ENCODE data around the gene RBMS3. TPM values are rescaled to one million over a fixed set of nuclear protein-coding genes. Genes with fewer than 3 reads are reported as not detected.

RBMS3 gene
- total and polyA plus RNA-seq, 2 of the 8 experiments (the other 6 are each of a cell fraction or from before 2014, with no cell fraction given) = 3.7 to 6.9 TPM

GRCh38 chr3:29312960-29313452 is 32.1 kb downstream of the RBMS3 start (continued):
- TF ChIP-seq, protein P1, sequence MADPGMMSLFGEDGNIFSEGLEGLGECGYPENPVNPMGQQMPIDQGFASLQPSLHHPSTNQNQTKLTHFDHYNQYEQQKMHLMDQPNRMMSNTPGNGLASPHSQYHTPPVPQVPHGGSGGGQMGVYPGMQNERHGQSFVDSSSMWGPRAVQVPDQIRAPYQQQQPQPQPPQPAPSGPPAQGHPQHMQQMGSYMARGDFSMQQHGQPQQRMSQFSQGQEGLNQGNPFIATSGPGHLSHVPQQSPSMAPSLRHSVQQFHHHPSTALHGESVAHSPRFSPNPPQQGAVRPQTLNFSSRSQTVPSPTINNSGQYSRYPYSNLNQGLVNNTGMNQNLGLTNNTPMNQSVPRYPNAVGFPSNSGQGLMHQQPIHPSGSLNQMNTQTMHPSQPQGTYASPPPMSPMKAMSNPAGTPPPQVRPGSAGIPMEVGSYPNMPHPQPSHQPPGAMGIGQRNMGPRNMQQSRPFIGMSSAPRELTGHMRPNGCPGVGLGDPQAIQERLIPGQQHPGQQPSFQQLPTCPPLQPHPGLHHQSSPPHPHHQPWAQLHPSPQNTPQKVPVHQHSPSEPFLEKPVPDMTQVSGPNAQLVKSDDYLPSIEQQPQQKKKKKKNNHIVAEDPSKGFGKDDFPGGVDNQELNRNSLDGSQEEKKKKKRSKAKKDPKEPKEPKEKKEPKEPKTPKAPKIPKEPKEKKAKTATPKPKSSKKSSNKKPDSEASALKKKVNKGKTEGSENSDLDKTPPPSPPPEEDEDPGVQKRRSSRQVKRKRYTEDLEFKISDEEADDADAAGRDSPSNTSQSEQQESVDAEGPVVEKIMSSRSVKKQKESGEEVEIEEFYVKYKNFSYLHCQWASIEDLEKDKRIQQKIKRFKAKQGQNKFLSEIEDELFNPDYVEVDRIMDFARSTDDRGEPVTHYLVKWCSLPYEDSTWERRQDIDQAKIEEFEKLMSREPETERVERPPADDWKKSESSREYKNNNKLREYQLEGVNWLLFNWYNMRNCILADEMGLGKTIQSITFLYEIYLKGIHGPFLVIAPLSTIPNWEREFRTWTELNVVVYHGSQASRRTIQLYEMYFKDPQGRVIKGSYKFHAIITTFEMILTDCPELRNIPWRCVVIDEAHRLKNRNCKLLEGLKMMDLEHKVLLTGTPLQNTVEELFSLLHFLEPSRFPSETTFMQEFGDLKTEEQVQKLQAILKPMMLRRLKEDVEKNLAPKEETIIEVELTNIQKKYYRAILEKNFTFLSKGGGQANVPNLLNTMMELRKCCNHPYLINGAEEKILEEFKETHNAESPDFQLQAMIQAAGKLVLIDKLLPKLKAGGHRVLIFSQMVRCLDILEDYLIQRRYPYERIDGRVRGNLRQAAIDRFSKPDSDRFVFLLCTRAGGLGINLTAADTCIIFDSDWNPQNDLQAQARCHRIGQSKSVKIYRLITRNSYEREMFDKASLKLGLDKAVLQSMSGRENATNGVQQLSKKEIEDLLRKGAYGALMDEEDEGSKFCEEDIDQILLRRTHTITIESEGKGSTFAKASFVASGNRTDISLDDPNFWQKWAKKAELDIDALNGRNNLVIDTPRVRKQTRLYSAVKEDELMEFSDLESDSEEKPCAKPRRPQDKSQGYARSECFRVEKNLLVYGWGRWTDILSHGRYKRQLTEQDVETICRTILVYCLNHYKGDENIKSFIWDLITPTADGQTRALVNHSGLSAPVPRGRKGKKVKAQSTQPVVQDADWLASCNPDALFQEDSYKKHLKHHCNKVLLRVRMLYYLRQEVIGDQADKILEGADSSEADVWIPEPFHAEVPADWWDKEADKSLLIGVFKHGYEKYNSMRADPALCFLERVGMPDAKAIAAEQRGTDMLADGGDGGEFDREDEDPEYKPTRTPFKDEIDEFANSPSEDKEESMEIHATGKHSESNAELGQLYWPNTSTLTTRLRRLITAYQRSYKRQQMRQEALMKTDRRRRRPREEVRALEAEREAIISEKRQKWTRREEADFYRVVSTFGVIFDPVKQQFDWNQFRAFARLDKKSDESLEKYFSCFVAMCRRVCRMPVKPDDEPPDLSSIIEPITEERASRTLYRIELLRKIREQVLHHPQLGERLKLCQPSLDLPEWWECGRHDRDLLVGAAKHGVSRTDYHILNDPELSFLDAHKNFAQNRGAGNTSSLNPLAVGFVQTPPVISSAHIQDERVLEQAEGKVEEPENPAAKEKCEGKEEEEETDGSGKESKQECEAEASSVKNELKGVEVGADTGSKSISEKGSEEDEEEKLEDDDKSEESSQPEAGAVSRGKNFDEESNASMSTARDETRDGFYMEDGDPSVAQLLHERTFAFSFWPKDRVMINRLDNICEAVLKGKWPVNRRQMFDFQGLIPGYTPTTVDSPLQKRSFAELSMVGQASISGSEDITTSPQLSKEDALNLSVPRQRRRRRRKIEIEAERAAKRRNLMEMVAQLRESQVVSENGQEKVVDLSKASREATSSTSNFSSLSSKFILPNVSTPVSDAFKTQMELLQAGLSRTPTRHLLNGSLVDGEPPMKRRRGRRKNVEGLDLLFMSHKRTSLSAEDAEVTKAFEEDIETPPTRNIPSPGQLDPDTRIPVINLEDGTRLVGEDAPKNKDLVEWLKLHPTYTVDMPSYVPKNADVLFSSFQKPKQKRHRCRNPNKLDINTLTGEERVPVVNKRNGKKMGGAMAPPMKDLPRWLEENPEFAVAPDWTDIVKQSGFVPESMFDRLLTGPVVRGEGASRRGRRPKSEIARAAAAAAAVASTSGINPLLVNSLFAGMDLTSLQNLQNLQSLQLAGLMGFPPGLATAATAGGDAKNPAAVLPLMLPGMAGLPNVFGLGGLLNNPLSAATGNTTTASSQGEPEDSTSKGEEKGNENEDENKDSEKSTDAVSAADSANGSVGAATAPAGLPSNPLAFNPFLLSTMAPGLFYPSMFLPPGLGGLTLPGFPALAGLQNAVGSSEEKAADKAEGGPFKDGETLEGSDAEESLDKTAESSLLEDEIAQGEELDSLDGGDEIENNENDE (IDR thresholded peaks at IDR 0.05; ENCODE audit: insufficient replicate concordance, low read length) = no peak
- TF ChIP-seq TCF12 (IDR thresholded peaks at IDR 0.05; ENCODE audit: low read depth, low read length) (no peak), HDAC2 (IDR thresholded peaks at IDR 0.05; ENCODE audit: borderline replicate concordance in 1 of 2, low read depth in 2 of 2, low read length in 2 of 2) (no peak), TEAD4 (IDR thresholded peaks at IDR 0.05; ENCODE audit: low read depth, low read length) (no peak)
- TF ChIP-seq, protein P2, sequence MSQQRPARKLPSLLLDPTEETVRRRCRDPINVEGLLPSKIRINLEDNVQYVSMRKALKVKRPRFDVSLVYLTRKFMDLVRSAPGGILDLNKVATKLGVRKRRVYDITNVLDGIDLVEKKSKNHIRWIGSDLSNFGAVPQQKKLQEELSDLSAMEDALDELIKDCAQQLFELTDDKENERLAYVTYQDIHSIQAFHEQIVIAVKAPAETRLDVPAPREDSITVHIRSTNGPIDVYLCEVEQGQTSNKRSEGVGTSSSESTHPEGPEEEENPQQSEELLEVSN (IDR thresholded peaks at IDR 0.05) = no peak
